Calu3 (cell line): ENCODE results near the gene IDH2. TPM values are rescaled to one million over a fixed set of nuclear protein-coding genes. Genes with fewer than 3 reads are reported as not detected.

Source experiments
- BruUV-seq: library from RNA; stranded (reverse); fragments of 400-500 nt; replicated peaks from 2 replicates; lab custom pipeline; 2021; lab: Mats Ljungman, UMichigan
- CTCF ChIA-PET: fragments of 300-600 bp; sonication (Branson Sonifier 250); formaldehyde crosslinking; loops from one replicate; lab custom pipeline; 2022; ENCODE audit warnings: antibody characterized with exemption; lab: Charles Lee
- DNase-seq: peaks from one replicate; pipeline ENCODE4 v3.0.0; 2022
- H3K27ac Mint-ChIP-seq: one replicate; pipeline ENCODE4 v1.8.0; 2022; ENCODE audit warnings: mixed read lengths; ENCODE audit not compliant: unreplicated experiment
- H3K27me3 Mint-ChIP-seq: one replicate; pipeline ENCODE4 v1.8.0; 2022; ENCODE audit warnings: mixed read lengths; ENCODE audit not compliant: unreplicated experiment
- H3K36me3 Mint-ChIP-seq: one replicate; pipeline ENCODE4 v1.8.0; 2022; ENCODE audit warnings: mild to moderate bottlenecking, moderate library complexity, mixed read lengths; ENCODE audit not compliant: insufficient read depth, unreplicated experiment
- H3K4me1 Mint-ChIP-seq: one replicate; pipeline ENCODE4 v1.8.0; 2022; ENCODE audit warnings: mild to moderate bottlenecking, low read depth, mixed read lengths; ENCODE audit not compliant: unreplicated experiment
- H3K4me3 Mint-ChIP-seq: one replicate; pipeline ENCODE4 v1.8.0; 2022; ENCODE audit warnings: mild to moderate bottlenecking, low read depth, moderate library complexity, mixed read lengths; ENCODE audit not compliant: unreplicated experiment
- H3K9me3 Mint-ChIP-seq: one replicate; pipeline ENCODE4 v1.8.0; 2022; ENCODE audit warnings: low read depth, mixed read lengths; ENCODE audit not compliant: unreplicated experiment
- intact Hi-C: fragments of 100-400 bp; cut with micrococcal nuclease; formaldehyde crosslinking; loops from one replicate; pipeline ENCODE4 v1.10.0; 2022; ENCODE audit not compliant: unreplicated experiment
- total RNA-seq: library from RNA; stranded (reverse); gene quantifications from 2 replicates; pipeline ENCODE4 v1.2.3, GENCODE V29; 2022
- TF ChIP-seq, protein P1 (sequence below): fragments of 200-600 bp; IDR thresholded peaks from one replicate; pipeline ENCODE4 v1.8.0; 2022; ENCODE audit warnings: antibody characterized with exemption; ENCODE audit not compliant: unreplicated experiment

The IDH2 gene
- total RNA-seq, 1 experiment from 2014 or later, result 108 TPM

GRCh38 chr15:90076716-90077115 lies 25.6 kb downstream of the IDH2 start:
- Mint-ChIP-seq H3K27me3 (no peaks in the 10 kb centered on the region), H3K36me3 (no peaks in the 10 kb centered on the region), H3K9me3 (no peaks in the 10 kb centered on the region), H3K4me3 (no peak overlapping the region), H3K4me1 (no peaks in the 10 kb centered on the region), H3K27ac (no peak overlapping the region)
- TF ChIP-seq, protein P1, sequence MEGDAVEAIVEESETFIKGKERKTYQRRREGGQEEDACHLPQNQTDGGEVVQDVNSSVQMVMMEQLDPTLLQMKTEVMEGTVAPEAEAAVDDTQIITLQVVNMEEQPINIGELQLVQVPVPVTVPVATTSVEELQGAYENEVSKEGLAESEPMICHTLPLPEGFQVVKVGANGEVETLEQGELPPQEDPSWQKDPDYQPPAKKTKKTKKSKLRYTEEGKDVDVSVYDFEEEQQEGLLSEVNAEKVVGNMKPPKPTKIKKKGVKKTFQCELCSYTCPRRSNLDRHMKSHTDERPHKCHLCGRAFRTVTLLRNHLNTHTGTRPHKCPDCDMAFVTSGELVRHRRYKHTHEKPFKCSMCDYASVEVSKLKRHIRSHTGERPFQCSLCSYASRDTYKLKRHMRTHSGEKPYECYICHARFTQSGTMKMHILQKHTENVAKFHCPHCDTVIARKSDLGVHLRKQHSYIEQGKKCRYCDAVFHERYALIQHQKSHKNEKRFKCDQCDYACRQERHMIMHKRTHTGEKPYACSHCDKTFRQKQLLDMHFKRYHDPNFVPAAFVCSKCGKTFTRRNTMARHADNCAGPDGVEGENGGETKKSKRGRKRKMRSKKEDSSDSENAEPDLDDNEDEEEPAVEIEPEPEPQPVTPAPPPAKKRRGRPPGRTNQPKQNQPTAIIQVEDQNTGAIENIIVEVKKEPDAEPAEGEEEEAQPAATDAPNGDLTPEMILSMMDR, result no peak
- intact Hi-C loops, result no loop called here
- CTCF ChIA-PET, result interaction anchor here (0.6 to 0.7 kb wide), 2 partner anchors 151 to 621 kb away, joined by 3 to 4 read pairs; no protein-coding TSS in a partner anchor
- BruUV-seq, result no TSS peak
- no peak for DNase-seq

DNA sequence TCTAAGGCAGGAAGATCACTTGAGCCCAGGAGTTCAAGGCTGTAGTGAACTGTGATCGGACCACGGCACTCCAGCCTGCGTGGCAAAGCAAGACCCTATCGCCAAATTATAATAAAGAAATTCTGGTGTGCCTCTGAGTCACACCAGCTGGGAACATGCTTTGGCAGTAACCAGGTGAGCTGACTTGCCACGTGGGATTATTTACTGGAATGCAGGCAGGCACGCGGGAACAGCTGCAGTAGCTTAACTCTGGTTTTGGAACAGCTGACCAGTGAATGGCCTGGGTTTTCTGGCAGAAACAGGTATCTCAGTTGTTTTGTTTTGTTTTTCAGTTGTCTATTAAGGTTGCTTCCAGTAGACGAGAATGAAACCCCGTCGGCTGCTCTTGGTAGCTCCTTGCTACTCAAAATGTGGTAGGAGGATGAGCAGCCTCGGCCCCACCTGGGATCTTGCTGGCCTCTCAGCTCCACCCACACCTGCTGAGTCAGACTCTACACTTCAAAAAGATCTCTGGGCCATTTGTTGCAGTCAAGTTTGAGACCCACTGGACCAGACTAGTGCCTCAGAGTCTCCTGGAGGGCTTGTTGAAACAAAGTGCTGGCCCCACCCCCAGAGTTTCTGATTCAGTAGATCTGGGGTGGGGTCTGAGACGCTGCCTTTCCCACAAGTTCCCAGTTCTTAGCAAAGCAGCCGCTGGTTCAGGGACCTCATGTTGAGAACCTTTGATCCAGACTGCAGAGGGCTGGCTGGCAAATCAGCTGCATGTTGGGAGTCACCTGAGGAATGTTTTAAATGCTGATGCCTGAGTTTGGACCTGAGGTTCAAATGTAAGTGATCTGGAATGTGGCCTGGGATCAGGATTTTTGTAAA lies 26.6 kb downstream of the IDH2 start:
- no TSS peak for BruUV-seq
- TF ChIP-seq, protein P1, result no peak
- Mint-ChIP-seq H3K27me3 (no peaks in the 10 kb centered on the region), H3K36me3 (no peaks in the 10 kb centered on the region), H3K4me3 (no peak overlapping the region), H3K9me3 (no peaks in the 10 kb centered on the region), H3K4me1 (no peaks in the 10 kb centered on the region), H3K27ac (no peak overlapping the region)
- CTCF ChIA-PET, result interaction anchor here (0.5 to 1.2 kb wide), 3 partner anchors 11 to 56 kb away, joined by 4 read pairs; no protein-coding TSS in a partner anchor
- no peak for DNase-seq
- intact Hi-C loops, result no loop called here

- no peak overlapping the region for H3K27ac Mint-ChIP-seq
- DNase-seq, result no peak
- no TSS peak for BruUV-seq
- intact Hi-C loops, result no loop called here
- TF ChIP-seq, protein P1, result no peak
- CTCF ChIA-PET, result interaction anchor here (1.0 to 1.2 kb wide), 2 partner anchors 12 to 28 kb away, joined by 4 read pairs; no protein-coding TSS in a partner anchor
- H3K9me3 Mint-ChIP-seq, result no peaks in the 10 kb centered on the region
- no peaks in the 10 kb centered on the region for H3K27me3 Mint-ChIP-seq
- H3K4me3 Mint-ChIP-seq, result no peak overlapping the region
- no peaks in the 10 kb centered on the region for H3K4me1 Mint-ChIP-seq
- peaks cover under 1% of the 10 kb centered on the region for H3K36me3 Mint-ChIP-seq
Measured at GRCh38 chr15:90074916-90075315, 27.4 kb downstream of the IDH2 start.

DNA sequence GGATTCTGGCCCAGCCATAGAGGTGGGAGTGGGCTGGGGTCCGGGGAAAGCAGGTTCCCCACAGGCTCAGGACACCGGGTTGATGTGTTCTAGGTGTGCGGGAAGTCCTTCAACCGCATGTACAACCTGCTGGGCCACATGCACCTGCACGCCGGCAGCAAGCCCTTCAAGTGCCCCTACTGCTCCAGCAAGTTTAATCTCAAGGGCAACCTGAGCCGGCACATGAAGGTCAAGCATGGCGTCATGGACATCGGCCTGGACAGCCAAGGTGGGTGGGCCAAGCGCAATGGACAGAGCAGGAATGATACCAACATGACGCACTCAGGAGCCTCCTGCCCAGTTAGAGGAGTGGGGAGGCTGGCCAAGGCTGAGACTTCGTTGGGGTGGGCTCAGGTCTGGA lies 28.2 kb downstream of the IDH2 start:
- CTCF ChIA-PET, result interaction anchor here (0.7 kb wide), 2 partner anchors 38 to 618 kb away, joined by 5 read pairs; no protein-coding TSS in a partner anchor
- no TSS peak for BruUV-seq
- H3K4me3 Mint-ChIP-seq, result no peak overlapping the region

More for the DNA sequence above, 28.2 kb downstream of the IDH2 start:
- Mint-ChIP-seq H3K27me3 (no peaks in the 10 kb centered on the region), H3K27ac (no peak overlapping the region), H3K36me3 (peaks cover 5% of the 10 kb centered on the region), H3K9me3 (no peaks in the 10 kb centered on the region), H3K4me1 (no peaks in the 10 kb centered on the region)
- intact Hi-C loops, result no loop called here
- no peak for DNase-seq
- TF ChIP-seq, protein P1, result no peak
